Gastroesophageal sphincter (tissue), 4 donors: Measurements from ENCODE around the gene MSH5. TPM values are rescaled to one million over a fixed set of nuclear protein-coding genes. Genes with fewer than 3 reads are reported as not detected.

Source experiments
- ATAC-seq: fragments of 150-250 bp; one replicate; pipeline ENCODE4 v1.9.1; 2016; ENCODE audit warnings: mild to moderate bottlenecking, moderate library complexity
- H3K27ac ChIP-seq, 4 donors: fragments of 200-600 bp; sonication (generic) in 3 of 4; 1 replicate in 3 of 4; 2 replicates in 1 of 4; pipeline ENCODE4 v1.5.1; 2016 to 2019
- H3K27me3 ChIP-seq: fragments of 200-600 bp; sonication (generic); one replicate; pipeline ENCODE4 v1.5.1; 2019
- H3K36me3 ChIP-seq, 2 donors: fragments of 200-600 bp; sonication (generic); one replicate each; pipeline ENCODE4 v1.5.1; 2019; ENCODE audit warnings: control low read depth in 1 of 2
- H3K4me1 ChIP-seq, 3 donors: fragments of 200-600 bp; sonication (generic); 1 replicate in 2 of 3; 2 replicates in 1 of 3; pipeline ENCODE4 v1.5.1; 2016 to 2019; ENCODE audit warnings: control low read depth in 2 of 3
- H3K4me3 ChIP-seq, 2 donors: fragments of 200-600 bp; sonication (generic); one replicate each; pipeline ENCODE4 v1.5.1; 2019; ENCODE audit warnings: mild to moderate bottlenecking in 1 of 2, moderate library complexity in 1 of 2
- H3K9me3 ChIP-seq, 3 donors: fragments of 200-600 bp; sonication (generic); one replicate each; pipeline ENCODE4 v1.5.1; 2017 to 2019; ENCODE audit warnings: control low read depth in 2 of 3
- EP300 ChIP-seq: sonication (generic); formaldehyde crosslinking; IDR thresholded peaks from one replicate; pipeline ENCODE4 v1.6.1; 2017; ENCODE audit warnings: antibody characterized with exemption, mild to moderate bottlenecking
- POLR2A ChIP-seq, 2 donors: fragments of 450-650 bp; IDR thresholded peaks; one replicate each; pipeline ENCODE4 v1.6.1; 2017; ENCODE audit warnings: antibody characterized with exemption in 2 of 2, mild to moderate bottlenecking in 2 of 2, moderate library complexity in 1 of 2
- POLR2AphosphoS5 ChIP-seq: sonication (generic); formaldehyde crosslinking; IDR thresholded peaks from one replicate; pipeline ENCODE4 v1.6.1; 2017; ENCODE audit warnings: antibody characterized with exemption
- WGBS, 2 donors: methylation state at CpG; one replicate each; pipeline ENCODE4 v1.1.5; 2018; ENCODE audit warnings: low coverage in 1 of 2; 5-methylcytosine and 5-hydroxymethylcytosine counted together
- total RNA-seq, 4 donors: library from RNA; depleted of rRNA; stranded (reverse); fragments of >200 nt; gene quantifications; one replicate each; pipeline ENCODE4 v1.1.0, GENCODE V29; 2016
- TF ChIP-seq, protein P1 (sequence below), 4 experiments: fragments of 200-600 bp in 2 of 4; fragments of 450-650 bp in 2 of 4; sonication (generic) in 1 of 4; IDR thresholded peaks; one replicate each; pipeline ENCODE4 v1.5.1; 2017 to 2019; ENCODE audit warnings: antibody characterized with exemption in 4 of 4, mild to moderate bottlenecking in 2 of 4, moderate library complexity in 2 of 4

The MSH5 gene
- total RNA-seq, 4 donors from 2014 or later, result 1.9 to 12.7 (median 6.7) TPM

GRCh38 chr6:31736768-31737314, 3.0 kb upstream of the MSH5 start:
- peak overlapping the region; percentile 61 to 71 for H3K4me3 ChIP-seq
- peaks cover 0 to 25% of the 10 kb centered on the region in 2 donors for H3K36me3 ChIP-seq
- no peaks in the 10 kb centered on the region for H3K27me3 ChIP-seq
- TF ChIP-seq POLR2A (IDR thresholded peaks at IDR 0.05), result no peak
- TF ChIP-seq EP300, result no peak
- TF ChIP-seq, protein P1, sequence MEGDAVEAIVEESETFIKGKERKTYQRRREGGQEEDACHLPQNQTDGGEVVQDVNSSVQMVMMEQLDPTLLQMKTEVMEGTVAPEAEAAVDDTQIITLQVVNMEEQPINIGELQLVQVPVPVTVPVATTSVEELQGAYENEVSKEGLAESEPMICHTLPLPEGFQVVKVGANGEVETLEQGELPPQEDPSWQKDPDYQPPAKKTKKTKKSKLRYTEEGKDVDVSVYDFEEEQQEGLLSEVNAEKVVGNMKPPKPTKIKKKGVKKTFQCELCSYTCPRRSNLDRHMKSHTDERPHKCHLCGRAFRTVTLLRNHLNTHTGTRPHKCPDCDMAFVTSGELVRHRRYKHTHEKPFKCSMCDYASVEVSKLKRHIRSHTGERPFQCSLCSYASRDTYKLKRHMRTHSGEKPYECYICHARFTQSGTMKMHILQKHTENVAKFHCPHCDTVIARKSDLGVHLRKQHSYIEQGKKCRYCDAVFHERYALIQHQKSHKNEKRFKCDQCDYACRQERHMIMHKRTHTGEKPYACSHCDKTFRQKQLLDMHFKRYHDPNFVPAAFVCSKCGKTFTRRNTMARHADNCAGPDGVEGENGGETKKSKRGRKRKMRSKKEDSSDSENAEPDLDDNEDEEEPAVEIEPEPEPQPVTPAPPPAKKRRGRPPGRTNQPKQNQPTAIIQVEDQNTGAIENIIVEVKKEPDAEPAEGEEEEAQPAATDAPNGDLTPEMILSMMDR (IDR thresholded peaks at IDR 0.05), result no peak
- TF ChIP-seq POLR2AphosphoS5, result no peak
- 0% methylated on average over 1 to 2 of the region's 10 CpGs for WGBS, 2 donors
- ATAC-seq, result no peak
- H3K9me3 ChIP-seq, result no peaks in the 10 kb centered on the region
- peaks cover 3 to 73% (median 25%) of the 10 kb centered on the region in 3 donors for H3K4me1 ChIP-seq
- peak overlapping the region; percentile 79 to 93 (median 91) for H3K27ac ChIP-seq

DNA sequence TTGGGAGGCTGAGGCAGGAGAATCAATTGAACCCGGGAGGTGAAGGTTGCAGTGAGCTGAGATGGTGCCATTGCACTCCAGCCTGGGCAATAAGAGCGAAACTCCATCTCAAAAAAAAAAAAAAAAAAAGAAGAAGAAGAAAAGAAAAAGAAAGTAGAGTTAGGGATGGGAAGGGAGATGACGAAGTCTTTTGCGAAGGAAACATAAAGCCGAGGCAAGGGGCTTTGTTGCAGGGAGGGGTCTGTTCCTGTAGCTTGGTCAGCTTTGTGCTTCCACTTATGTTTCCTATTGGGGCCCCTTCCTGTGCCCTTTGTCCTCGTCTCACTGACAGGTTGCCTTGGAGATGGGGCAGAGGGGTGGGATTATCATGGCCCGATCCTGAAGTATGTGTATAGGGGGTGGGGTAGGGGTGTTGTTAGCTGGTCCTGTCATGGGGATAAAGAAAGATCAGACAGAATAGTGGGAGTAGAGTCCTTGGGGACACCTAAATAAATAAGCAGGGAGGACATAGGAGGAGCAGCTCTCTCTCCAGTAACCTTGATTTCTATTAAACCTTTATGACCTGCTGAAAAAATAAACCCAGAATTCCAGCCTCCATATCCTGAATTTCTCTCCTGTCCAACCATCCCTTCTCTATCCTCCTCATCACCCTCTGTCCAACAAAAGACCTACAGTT, 2.4 kb upstream of the MSH5 start:
- H3K27me3 ChIP-seq, result no peaks in the 10 kb centered on the region
- 29 to 41% methylated on average over 1 to 7 of the region's 7 CpGs for WGBS, 2 donors
- no peaks in the 10 kb centered on the region for H3K9me3 ChIP-seq
- peak overlapping the region in 3 of 4 donors; percentile 90 to 93 (median 92) for H3K27ac ChIP-seq
- peaks cover 3 to 67% (median 25%) of the 10 kb centered on the region in 3 donors for H3K4me1 ChIP-seq
- TF ChIP-seq POLR2AphosphoS5, result no peak
- TF ChIP-seq POLR2A (IDR thresholded peaks at IDR 0.05), result no peak
- TF ChIP-seq, protein P1 (IDR thresholded peaks at IDR 0.05), result no peak
- TF ChIP-seq EP300, result no peak
- no peak overlapping the region for H3K4me3 ChIP-seq
- ATAC-seq, result no peak
- peaks cover 0 to 19% of the 10 kb centered on the region in 2 donors for H3K36me3 ChIP-seq

DNA sequence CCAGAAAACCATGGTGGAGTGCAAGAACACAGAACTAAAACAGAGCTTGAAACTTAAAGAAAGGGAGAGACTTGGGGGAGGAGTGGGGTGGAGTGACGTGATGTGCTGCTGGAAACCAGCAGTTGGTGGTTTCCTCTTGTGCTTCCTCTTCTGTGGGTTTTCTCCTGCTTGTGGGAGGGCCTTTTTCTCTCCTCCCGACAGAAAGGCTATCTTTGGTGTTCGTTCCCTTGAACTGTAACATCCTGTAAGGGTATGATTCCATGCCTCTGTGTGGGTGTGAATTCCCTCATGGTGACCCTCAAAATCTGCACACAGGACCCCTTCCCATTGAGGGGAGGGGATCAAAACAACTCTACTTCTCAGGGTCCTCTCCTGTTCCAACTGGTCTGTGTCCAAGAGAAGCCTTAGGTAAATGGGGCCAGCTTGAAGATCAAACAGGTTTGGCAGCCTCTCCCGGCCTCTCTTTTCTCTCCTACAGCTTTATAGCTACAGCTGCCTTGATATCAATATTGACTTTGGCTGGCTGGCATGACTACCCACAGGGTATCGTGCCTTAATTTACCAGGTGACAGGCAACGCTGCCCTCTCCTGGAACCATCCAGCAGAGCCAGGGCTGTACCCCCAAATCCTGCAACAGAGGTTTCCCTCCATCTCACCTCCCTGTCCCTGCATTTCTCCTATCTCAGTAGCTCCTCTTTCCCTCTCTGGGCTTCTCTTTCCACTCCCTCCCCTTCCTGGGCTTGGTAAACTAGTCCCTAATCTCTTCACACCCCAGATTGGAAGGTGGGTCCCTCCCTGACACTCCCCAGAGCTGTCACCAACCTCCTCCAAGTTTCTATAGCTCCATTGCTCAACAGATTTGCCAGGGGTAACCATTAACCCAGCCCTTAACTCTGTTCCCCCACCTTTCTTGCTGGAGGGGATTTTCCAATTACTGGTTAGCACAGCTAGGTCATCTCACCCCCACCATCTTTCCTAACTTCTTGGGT, 1.5 kb upstream of the MSH5 start:
- WGBS, 2 donors, result 19 to 33% methylated on average over 6 of the region's 6 CpGs
- peaks cover 3 to 58% (median 25%) of the 10 kb centered on the region in 3 donors for H3K4me1 ChIP-seq
- no peaks in the 10 kb centered on the region for H3K9me3 ChIP-seq
- no peaks in the 10 kb centered on the region for H3K27me3 ChIP-seq
- peak overlapping the region in 3 of 4 donors; percentile 90 to 93 (median 92) for H3K27ac ChIP-seq
- TF ChIP-seq EP300, result no peak
- no peak for TF ChIP-seq POLR2AphosphoS5
- TF ChIP-seq, protein P1 (IDR thresholded peaks at IDR 0.05), result no peak
- TF ChIP-seq POLR2A (IDR thresholded peaks at IDR 0.05), result no peak
- no peak for ATAC-seq
- H3K4me3 ChIP-seq, result no peak overlapping the region
- H3K36me3 ChIP-seq, result peaks cover 0 to 11% of the 10 kb centered on the region in 2 donors

GRCh38 chr6:31740397-31741223, 805 bp downstream of the MSH5 start:
- Histone ChIP-seq H3K9me3 (no peaks in the 10 kb centered on the region), H3K4me3 (peak overlapping the region; percentile 65 to 68), H3K27me3 (no peaks in the 10 kb centered on the region), H3K27ac (peak overlapping the region in 3 of 4 donors; percentile 62 to 90 (median 71)), H3K36me3 (no peaks in the 10 kb centered on the region), H3K4me1 (peaks cover 3 to 37% (median 13%) of the 10 kb centered on the region in 3 donors)
- ATAC-seq, result no peak
- 30 to 47% methylated on average over 2 to 11 of the region's 29 CpGs for WGBS, 2 donors
- TF ChIP-seq, protein P1 (IDR thresholded peaks at IDR 0.05), result no peak
- TF ChIP-seq POLR2A (IDR thresholded peaks at IDR 0.05), result no peak
- no peak for TF ChIP-seq POLR2AphosphoS5
- TF ChIP-seq EP300, result no peak
